H1 (cell line): ENCODE results near the gene MAN1C1. TPM values are rescaled to one million over a fixed set of nuclear protein-coding genes. Genes with fewer than 3 reads are reported as not detected.

Experiments
- CTCF ChIA-PET: fragments of 300-600 bp; sonication (Branson Sonifier 250); formaldehyde crosslinking; loops from one replicate; lab custom pipeline; 2021; ENCODE audit not compliant: partially characterized antibody; lab: Charles Lee
- POLR2A ChIA-PET: fragments of 300-600 bp; sonication (Branson Sonifier 250); formaldehyde crosslinking; loops from one replicate; lab custom pipeline; 2021; ENCODE audit warnings: inconsistent platforms; ENCODE audit not compliant: partially characterized antibody; lab: Charles Lee
- DNase-seq, 2 experiments: peaks; one replicate each; pipeline versions ENCODE4 v3.0.0 to v3.0.0-alpha.2; 2010 to 2022; ENCODE audit warnings: low spot score in 2 of 2, low read depth in 1 of 2, mixed read lengths in 1 of 2
- FAIRE-seq: peaks from 2 replicates; lab custom pipeline; 2011; peaks lifted over from hg19 to GRCh38; lab: Jason Lieb, UNC
- H2AFZ ChIP-seq: 2 replicates; pipeline ENCODE4 v1.8.1; 2012; ENCODE audit warnings: low read length, inconsistent platforms
- H2AK5ac ChIP-seq: 2 replicates; pipeline ENCODE4 v1.6.1; 2013; ENCODE audit warnings: low read depth, low read length
- H2BK120ac ChIP-seq: replicated peaks from 2 replicates; pipeline ENCODE3; 2013; ENCODE audit warnings: low read depth, low read length, inconsistent platforms
- H2BK12ac ChIP-seq: 2 replicates; pipeline ENCODE4 v1.6.1; 2013; ENCODE audit warnings: low read depth, low read length
- H2BK15ac ChIP-seq: 2 replicates; pipeline ENCODE4 v1.6.1; 2013; ENCODE audit warnings: low read length
- H2BK20ac ChIP-seq: 2 replicates; pipeline ENCODE4 v1.6.1; 2013; ENCODE audit warnings: low read length
- H2BK5ac ChIP-seq: 2 replicates; pipeline ENCODE4 v1.6.1; 2013; ENCODE audit warnings: low read depth, low read length
- H3K14ac ChIP-seq: 2 replicates; pipeline ENCODE4 v1.6.1; 2013; ENCODE audit warnings: inconsistent platforms; ENCODE audit not compliant: insufficient read length
- H3K18ac ChIP-seq: 2 replicates; pipeline ENCODE4 v1.6.1; 2013; ENCODE audit warnings: low read length; ENCODE audit errors: extremely low read depth
- H3K23ac ChIP-seq: 2 replicates; pipeline ENCODE4 v1.6.1; 2013; ENCODE audit warnings: inconsistent platforms; ENCODE audit not compliant: insufficient read length
- H3K23me2 ChIP-seq: 2 replicates; pipeline ENCODE4 v1.6.1; 2013; ENCODE audit warnings: low read depth, low read length
- H3K27ac ChIP-seq: 2 replicates; pipeline ENCODE4 v1.6.1; 2011; ENCODE audit warnings: low read depth, low read length, inconsistent platforms
- H3K27me3 ChIP-seq, 4 experiments: replicated peaks in 1 of 4; 1 replicate in 1 of 4; 2 replicates in 3 of 4; pipeline versions ENCODE4 v1.6.1 to v1.8.1; 2011 to 2013; ENCODE audit warnings: low read length in 3 of 4, mild to moderate bottlenecking in 3 of 4, inconsistent platforms in 2 of 4, mixed read lengths in 2 of 4, moderate library complexity in 1 of 4; ENCODE audit not compliant: control insufficient read depth in 3 of 4, insufficient read depth in 3 of 4; ENCODE audit errors: extremely low read depth in 1 of 4
- H3K36me3 ChIP-seq, 4 experiments: 2 replicates each; pipeline versions ENCODE4 v1.6.1 to v1.8.1; 2011 to 2013; ENCODE audit warnings: mild to moderate bottlenecking in 4 of 4, low read length in 3 of 4, moderate library complexity in 2 of 4, control low read depth in 1 of 4, inconsistent platforms in 1 of 4; ENCODE audit not compliant: insufficient read depth in 4 of 4, control insufficient read depth in 2 of 4
- H3K4ac ChIP-seq: replicated peaks from 2 replicates; pipeline ENCODE3; 2013; ENCODE audit warnings: low read length, low read depth, mixed read lengths, inconsistent platforms; ENCODE audit not compliant: insufficient read length
- H3K4me1 ChIP-seq, 4 experiments: replicated peaks in 1 of 4; 1 replicate in 1 of 4; 2 replicates in 3 of 4; pipeline versions ENCODE4 v1.6.1 to v1.8.1; 2011 to 2013; ENCODE audit warnings: low read length in 3 of 4, inconsistent platforms in 2 of 4, mixed read lengths in 1 of 4; ENCODE audit not compliant: insufficient read depth in 4 of 4, control insufficient read depth in 3 of 4
- H3K4me2 ChIP-seq, 2 experiments: 2 replicates each; pipeline versions ENCODE4 v1.6.1 to v1.8.1; 2011 to 2013; ENCODE audit warnings: low read depth in 2 of 2, low read length in 2 of 2, control low read depth in 1 of 2, inconsistent platforms in 1 of 2, mild to moderate bottlenecking in 1 of 2; ENCODE audit not compliant: insufficient read depth in 1 of 2
- H3K4me3 ChIP-seq, 4 experiments: fragments of 200-600, 300-600 bp in 1 of 4; sonication (generic), shearing (Covaris generic), sonication (Bioruptor Twin) in 1 of 4; 2 replicates each; pipeline versions ENCODE4 v1.5.1 to v1.8.1; 2011 to 2016; ENCODE audit warnings: low read length in 4 of 4, low read depth in 3 of 4, control low read depth in 2 of 4, inconsistent platforms in 2 of 4, mild to moderate bottlenecking in 2 of 4, mixed read lengths in 1 of 4, moderate library complexity in 1 of 4; ENCODE audit not compliant: insufficient read depth in 2 of 4; ENCODE audit errors: extremely low read depth in 1 of 4
- H3K56ac ChIP-seq: replicated peaks from 2 replicates; pipeline ENCODE3; 2013; ENCODE audit warnings: low read depth, mild to moderate bottlenecking, mixed read lengths, low read length, inconsistent platforms; ENCODE audit not compliant: insufficient read length
- H3K79me1 ChIP-seq: 2 replicates; pipeline ENCODE4 v1.6.1; 2013; ENCODE audit warnings: low read depth, low read length, control low read depth
- H3K79me2 ChIP-seq, 2 experiments: 2 replicates each; pipeline versions ENCODE4 v1.6.1 to v1.8.1; 2012 to 2013; ENCODE audit warnings: low read length in 2 of 2, mild to moderate bottlenecking in 2 of 2, inconsistent platforms in 1 of 2; ENCODE audit not compliant: insufficient read depth in 2 of 2, control insufficient read depth in 1 of 2
- H3K9ac ChIP-seq, 4 experiments: replicated peaks in 1 of 4; 1 replicate in 1 of 4; 2 replicates in 3 of 4; pipeline versions ENCODE4 v1.6.1 to v1.8.1; 2011 to 2013; ENCODE audit warnings: low read depth in 3 of 4, low read length in 3 of 4, control low read depth in 2 of 4, mild to moderate bottlenecking in 2 of 4, moderate library complexity in 2 of 4, inconsistent platforms in 1 of 4; ENCODE audit errors: extremely low read depth in 1 of 4
- H3K9me3 ChIP-seq, 2 experiments: 2 replicates each; pipeline versions ENCODE4 v1.6.1 to v1.8.1; 2012 to 2013; ENCODE audit warnings: mild to moderate bottlenecking in 2 of 2, moderate library complexity in 2 of 2, control low read depth in 1 of 2, inconsistent platforms in 1 of 2, low read depth in 1 of 2, low read length in 1 of 2, mixed read lengths in 1 of 2; ENCODE audit not compliant: insufficient read depth in 2 of 2
- H4K20me1 ChIP-seq, 2 experiments: replicated peaks in 1 of 2; 2 replicates each; pipeline versions ENCODE3 to v1.8.1; 2011 to 2013; ENCODE audit warnings: inconsistent platforms in 2 of 2, low read length in 2 of 2, mild to moderate bottlenecking in 1 of 2; ENCODE audit not compliant: insufficient read depth in 2 of 2, control insufficient read depth in 1 of 2
- H4K5ac ChIP-seq: 2 replicates; pipeline ENCODE4 v1.6.1; 2013; ENCODE audit warnings: low read length, low read depth, mixed read lengths, inconsistent platforms; ENCODE audit not compliant: insufficient read length
- H4K8ac ChIP-seq: 2 replicates; pipeline ENCODE4 v1.8.0; 2013; ENCODE audit warnings: mild to moderate bottlenecking, moderate library complexity, low read length, inconsistent platforms; ENCODE audit not compliant: insufficient read depth; ENCODE audit errors: extremely low read depth
- H4K91ac ChIP-seq: replicated peaks from 2 replicates; pipeline ENCODE3; 2013; ENCODE audit warnings: low read length, mixed read lengths, inconsistent platforms; ENCODE audit not compliant: insufficient read length
- JUND ChIP-seq: IDR thresholded peaks from 2 replicates; pipeline ENCODE4 v1.6.1; 2011; ENCODE audit warnings: mild to moderate bottlenecking, improper control_type of control experiment, low read length
- NRF1 ChIP-seq: IDR thresholded peaks from 2 replicates; pipeline ENCODE4 v1.6.1; 2011; ENCODE audit warnings: mild to moderate bottlenecking, low read depth, low read length, improper control_type of control experiment
- POLR2AphosphoS5 ChIP-seq: IDR thresholded peaks from 2 replicates; pipeline ENCODE4 v1.6.1; 2011; ENCODE audit warnings: low read depth, low read length
- WGBS, 2 experiments: shearing (Covaris generic) in 1 of 2; methylation state at CpG; one replicate each; pipeline versions ENCODE4 v1.1.6 to v1.1.7; 2013 to 2015; ENCODE audit warnings: low lambda C conversion rate in 2 of 2, mixed read lengths in 2 of 2, inconsistent platforms in 1 of 2, low coverage in 1 of 2, missing lambda C conversion rate in 1 of 2; ENCODE audit not compliant: insufficient replicate concordance in 2 of 2, insufficient coverage in 1 of 2, insufficient read length in 1 of 2; ENCODE audit errors: extremely low coverage in 1 of 2, missing lambda C conversion rate in 1 of 2; 5-methylcytosine and 5-hydroxymethylcytosine counted together
- polyA plus RNA-seq, 7 experiments: library from polyadenylated mRNA; depleted of rRNA in 3 of 7; stranded (reverse) in 5 of 7; unstranded in 2 of 7; fragments of >200 nt in 5 of 7; fragments of 200-250 nt in 2 of 7; gene quantifications; 1 replicate in 5 of 7; 2 replicates in 1 of 7; 4 replicates in 1 of 7; pipeline versions ENCODE4 v1.2.1 to v1.2.3, GENCODE V29; 2011 to 2013; ENCODE audit warnings: missing spikeins in 2 of 7, mixed read lengths in 2 of 7
- total RNA-seq: library from RNA; stranded (reverse); fragmentation: NEBNext Ultra II Directional; extraction: Animal tissue kit (Norgen Biotek cat#: 25700); gene quantifications from 2 replicates; pipeline ENCODE4 v1.2.1, GENCODE V29; 2021

The MAN1C1 gene
- total and polyA plus RNA-seq, 2 of the 8 experiments (the other 6 are each of a cell fraction or from before 2014, with no cell fraction given), result 7.8 to 15.2 TPM

- Histone ChIP-seq H3K27ac (no peak overlapping the region), H3K4me2 (no peak overlapping the region)
- POLR2A ChIA-PET, result interaction anchor here (0.5 to 1.6 kb wide), 3 partner anchors 62 to 233 kb away, joined by 3 to 4 read pairs (median 3); no protein-coding TSS in a partner anchor
Observed at GRCh38 chr1:25568834-25569596, 47.6 kb upstream of the MAN1C1 start.

More at GRCh38 chr1:25568834-25569596, 47.6 kb upstream of the MAN1C1 start:
- Histone ChIP-seq H2BK15ac (0 out of 2 replicates have a peak overlapping the region, but pooled peaks have one; percentile 46), H3K14ac (no peak overlapping the region), H2AFZ (no peak overlapping the region), H3K4me3 (no peak overlapping the region), H4K20me1 (peaks cover 0 to under 1% of the 10 kb centered on the region in 2 experiments), H3K9me3 (no peaks in the 10 kb centered on the region), H3K79me1 (no peaks in the 10 kb centered on the region), H3K27me3 (no peaks in the 10 kb centered on the region), H2BK20ac (no peak overlapping the region), H2BK12ac (peak overlapping the region; percentile 68; the same call in 1 of the 2 replicates), H3K4ac (no peak overlapping the region), H4K8ac (no peak overlapping the region), H4K91ac (no peak overlapping the region), H2BK5ac (peak overlapping the region; percentile 60; the same call in 1 of the 2 replicates), H3K23ac (no peak overlapping the region), H3K79me2 (no peaks in the 10 kb centered on the region), H2AK5ac (peak overlapping the region; percentile 83), H2BK120ac (no peak overlapping the region), H3K4me1 (peaks cover 0 to 42% (median 20%) of the 10 kb centered on the region in 4 experiments; a peak in 6 of 7 replicates), H3K23me2 (no peaks in the 10 kb centered on the region), H3K56ac (no peak overlapping the region), H3K18ac (peak overlapping the region; percentile 42; the same call in 1 of the 2 replicates), H3K9ac (no peak overlapping the region), H4K5ac (no peak overlapping the region), H3K36me3 (no peaks in the 10 kb centered on the region; a peak in 1 of 8 replicates)
- no peak for TF ChIP-seq POLR2AphosphoS5
- TF ChIP-seq NRF1, result no peak
- TF ChIP-seq JUND, result peak; percentile 64
- CTCF ChIA-PET, result interaction anchor here (0.8 to 5.5 kb wide), 4 partner anchors 12 to 78 kb away, joined by 3 to 92 read pairs (median 38); no protein-coding TSS in a partner anchor
- WGBS, 2 experiments, result 83% methylated on average over 21 of the region's 21 CpGs; no CpG with 5 or more reads in 1 of the 2 experiments
- FAIRE-seq (no peak), DNase-seq (no peak)
